Lower leg skin (tissue), 3 donors: ENCODE measurements around the gene CDHR1.

Experiments used
- POLR2A ChIP-seq, 2 donors: fragments of 450-650 bp; IDR thresholded peaks; one replicate each; pipeline ENCODE4 v1.6.1; 2016 to 2017; ENCODE audit warnings: antibody characterized with exemption in 2 of 2, mild to moderate bottlenecking in 1 of 2, moderate library complexity in 1 of 2
- TF ChIP-seq, protein P1 (sequence below), 3 donors: fragments of 450-650 bp; IDR thresholded peaks; one replicate each; pipeline ENCODE4 v1.5.1; 2016; ENCODE audit warnings: antibody characterized with exemption in 3 of 3, mild to moderate bottlenecking in 3 of 3, moderate library complexity in 2 of 3

DNA sequence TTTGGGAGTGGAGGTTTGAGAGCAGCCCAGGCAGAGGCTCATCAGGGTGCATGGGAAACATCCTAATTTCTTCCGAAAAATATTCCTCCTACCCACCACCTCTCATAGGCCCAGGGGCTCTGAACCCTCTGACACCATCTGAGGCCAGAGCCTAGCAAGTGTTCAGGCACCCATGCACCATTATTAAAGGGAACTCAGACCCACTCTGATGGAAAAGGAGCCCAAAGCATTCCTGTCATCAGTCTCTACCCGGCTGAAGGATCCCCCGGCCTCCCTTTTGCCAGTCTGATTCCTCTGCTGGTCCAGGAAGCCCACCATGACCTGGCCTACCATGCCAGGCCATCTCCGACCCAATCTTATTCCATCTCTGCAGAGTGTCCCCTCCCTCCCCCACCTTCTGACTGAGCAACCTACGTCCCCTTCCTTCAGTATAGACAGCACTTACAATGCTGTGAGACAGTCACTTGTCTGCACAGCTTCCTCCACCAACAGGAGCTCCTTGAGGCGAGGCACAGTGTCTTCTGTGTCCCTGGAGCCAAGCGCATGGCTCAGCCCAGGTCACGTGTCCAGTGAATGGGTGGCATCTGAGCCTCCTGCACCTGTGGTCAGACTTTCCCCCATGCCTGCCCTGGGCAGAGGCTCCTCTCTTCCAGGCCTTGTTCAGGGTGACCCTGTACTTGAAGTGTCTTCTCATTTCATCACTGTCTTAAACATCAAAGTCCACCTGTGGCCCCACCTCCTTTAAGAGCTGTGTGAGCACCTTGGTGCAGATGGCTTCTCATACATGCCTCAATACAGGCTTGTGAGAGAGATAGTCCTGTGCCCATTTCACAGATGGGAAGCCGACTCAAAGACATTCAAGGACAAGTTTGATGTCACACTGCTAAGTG, 21.6 kb upstream of the CDHR1 start:
- TF ChIP-seq, protein P1, sequence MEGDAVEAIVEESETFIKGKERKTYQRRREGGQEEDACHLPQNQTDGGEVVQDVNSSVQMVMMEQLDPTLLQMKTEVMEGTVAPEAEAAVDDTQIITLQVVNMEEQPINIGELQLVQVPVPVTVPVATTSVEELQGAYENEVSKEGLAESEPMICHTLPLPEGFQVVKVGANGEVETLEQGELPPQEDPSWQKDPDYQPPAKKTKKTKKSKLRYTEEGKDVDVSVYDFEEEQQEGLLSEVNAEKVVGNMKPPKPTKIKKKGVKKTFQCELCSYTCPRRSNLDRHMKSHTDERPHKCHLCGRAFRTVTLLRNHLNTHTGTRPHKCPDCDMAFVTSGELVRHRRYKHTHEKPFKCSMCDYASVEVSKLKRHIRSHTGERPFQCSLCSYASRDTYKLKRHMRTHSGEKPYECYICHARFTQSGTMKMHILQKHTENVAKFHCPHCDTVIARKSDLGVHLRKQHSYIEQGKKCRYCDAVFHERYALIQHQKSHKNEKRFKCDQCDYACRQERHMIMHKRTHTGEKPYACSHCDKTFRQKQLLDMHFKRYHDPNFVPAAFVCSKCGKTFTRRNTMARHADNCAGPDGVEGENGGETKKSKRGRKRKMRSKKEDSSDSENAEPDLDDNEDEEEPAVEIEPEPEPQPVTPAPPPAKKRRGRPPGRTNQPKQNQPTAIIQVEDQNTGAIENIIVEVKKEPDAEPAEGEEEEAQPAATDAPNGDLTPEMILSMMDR (IDR thresholded peaks at IDR 0.05) = no peak
- TF ChIP-seq POLR2A (IDR thresholded peaks at IDR 0.05) = no peak
